ENCODE results near the gene IPO7. TPM values are rescaled to one million over a fixed set of nuclear protein-coding genes. Genes with fewer than 3 reads are reported as not detected.

IPO7 gene
- total RNA-seq, 1 experiment from 2014 or later = 205 TPM

DNA sequence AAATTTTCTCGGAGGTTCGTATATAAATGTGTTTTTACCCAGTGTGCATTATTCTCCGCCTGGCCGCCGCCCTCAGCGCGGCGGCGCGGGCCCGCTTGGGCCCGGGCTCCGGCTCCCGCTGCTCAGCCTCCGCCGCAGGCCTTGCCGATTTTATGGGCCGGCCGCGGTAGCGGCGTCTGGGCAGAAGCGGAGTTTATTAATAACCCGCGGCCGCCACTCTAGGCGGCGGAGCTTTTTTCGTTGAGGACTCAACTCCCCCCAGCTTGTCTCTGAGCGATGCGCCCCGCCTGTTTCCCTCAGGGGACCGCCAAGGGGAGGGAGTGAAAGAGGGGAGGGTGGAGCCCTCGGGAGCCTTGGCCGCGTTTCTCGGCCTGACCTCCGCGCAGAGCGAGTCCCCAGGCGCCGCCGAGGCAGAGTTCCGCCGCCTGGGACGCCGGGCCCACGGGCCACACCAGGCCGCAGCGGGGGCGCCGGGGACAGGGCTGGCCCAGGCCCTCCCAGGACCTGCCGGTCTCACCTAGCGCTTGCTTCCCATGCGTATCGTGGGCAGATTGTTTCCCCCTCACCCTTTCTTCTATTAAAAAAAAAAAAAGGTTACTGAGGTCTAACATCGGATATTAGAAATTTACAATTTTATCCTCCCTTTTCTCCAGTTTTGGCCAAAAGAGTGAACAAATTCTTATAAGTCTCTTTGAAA is 76.8 kb downstream of the IPO7 start:
- Histone ChIP-seq H2BK20ac (ENCODE audit: low read depth, low read length, poor library complexity, severe bottlenecking) (no peak overlapping the region), H3K23me2 (ENCODE audit: insufficient read length, low read depth, low read length, poor library complexity, severe bottlenecking) (no peaks in the 10 kb centered on the region), H3K9me3 (ENCODE audit: control insufficient read depth, low read depth, low read length) (no peaks in the 10 kb centered on the region), H4K8ac (replicated peaks; ENCODE audit: insufficient read length, low read depth, low read length) (no peak overlapping the region), H2BK12ac (ENCODE audit: insufficient read length, low read depth, low read length) (no peak overlapping the region), H3K14ac (ENCODE audit: insufficient read depth, low read length) (peak overlapping the region; percentile 78), H2AFZ (ENCODE audit: low read length) (no peak overlapping the region), H3K9ac (ENCODE audit: extremely low read depth, insufficient read length, low read length) (peak overlapping the region; percentile 82), H3K27ac (ENCODE audit: insufficient read length, low read depth, low read length) (peak overlapping the region; percentile 10), H4K20me1 (ENCODE audit: control insufficient read depth, insufficient read depth, insufficient read length) (no peaks in the 10 kb centered on the region), H2BK5ac (ENCODE audit: insufficient read length, low read length) (no peak overlapping the region), H3K27me3 (ENCODE audit: insufficient read depth, low read length) (no peaks in the 10 kb centered on the region), H2AK5ac (ENCODE audit: insufficient read length, low read length) (no peak overlapping the region), H4K91ac (ENCODE audit: insufficient read length, low read depth, low read length) (no peak overlapping the region), H3K79me1 (ENCODE audit: insufficient read depth, low read depth, low read length, poor library complexity, severe bottlenecking) (peaks cover 4% of the 10 kb centered on the region), H2BK120ac (ENCODE audit: low read depth, low read length, poor library complexity, severe bottlenecking) (no peak overlapping the region), H3K4ac (ENCODE audit: low read depth, low read length) (peak overlapping the region; percentile 4; the same call in 1 of the 2 replicates), H4K5ac (ENCODE audit: insufficient read length, low read depth, low read length) (no peak overlapping the region), H2BK15ac (ENCODE audit: low read depth, low read length) (no peak overlapping the region), H3T11ph (ENCODE audit: low read length) (no peak overlapping the region), H3K56ac (ENCODE audit: insufficient read length, low read depth, low read length) (no peak overlapping the region), H3K79me2 (ENCODE audit: insufficient read depth, low read length) (peaks cover 4% of the 10 kb centered on the region; the same call in 1 of the 2 replicates), H3K4me1 (ENCODE audit: insufficient read depth, low read length) (no peaks in the 10 kb centered on the region), H3K23ac (ENCODE audit: insufficient read length, low read depth, low read length) (no peak overlapping the region), H3K18ac (ENCODE audit: insufficient read length, low read depth, low read length) (peak overlapping the region; percentile 80), H3K4me2 (ENCODE audit: insufficient read depth, insufficient read length, low read length) (peak overlapping the region; percentile 93)
- H3K36me3 Mint-ChIP-seq (ENCODE audit: insufficient read depth in 1 of 3, low read depth in 3 of 3) = peaks cover 3 to 5% (median 4%) of the 10 kb centered on the region in 3 experiments; a peak in 6 of 7 replicates
- no peaks in the 10 kb centered on the region for H3K27me3 Mint-ChIP-seq (ENCODE audit: low read depth)
- DNase-seq = no peak
- no peak for TF ChIP-seq CTCF (conservative IDR thresholded peaks at IDR 0.05)
- peak overlapping the region; percentile 81 to 97 (median 94) for H3K27ac Mint-ChIP-seq
- H3K4me1 Mint-ChIP-seq = peaks cover 13 to 14% of the 10 kb centered on the region in 2 experiments
- no CpG with 5 or more reads among the region's 57 CpGs for WGBS (ENCODE audit: extremely low coverage, insufficient read length, low lambda C conversion rate)
- no peaks in the 10 kb centered on the region for H3K9me3 Mint-ChIP-seq
- peak overlapping the region; percentile 95 to 96 for H3K4me3 Mint-ChIP-seq
